ENCODE measurements around the gene EPHA1.
A peak's percentile ranks its signal among the peaks of the same experiment; 100 is the strongest.

The EPHA1 gene

GRCh38 chr7:143408686-143409561 lies at the start of gene EPHA1:
TSS of gene EPHA1 (minus strand) at chr7:143408856. CDS start at chr7:143408805, 51 bp downstream.
- DNase-seq (ENCODE audit: low spot score), result peak; percentile 69

GRCh38 chr7:143458263-143458662 lies 49.6 kb upstream of the EPHA1 start:
- no peak for DNase-seq (ENCODE audit: low spot score)

- no peak for DNase-seq (ENCODE audit: low spot score)
Measured at GRCh38 chr7:143456992-143457793, 48.5 kb upstream of the EPHA1 start.

GRCh38 chr7:143455942-143456341 lies 47.3 kb upstream of the EPHA1 start:
- DNase-seq (ENCODE audit: low spot score), result no peak

- no peak for DNase-seq (ENCODE audit: low spot score)
Measured at GRCh38 chr7:143455491-143455890, 46.8 kb upstream of the EPHA1 start.

- DNase-seq (ENCODE audit: low spot score), result no peak
Measured at GRCh38 chr7:143454091-143454680, 45.5 kb upstream of the EPHA1 start.

- no peak for DNase-seq (ENCODE audit: low spot score)
Measured at GRCh38 chr7:143452495-143452894, 43.8 kb upstream of the EPHA1 start.

- no peak for DNase-seq (ENCODE audit: low spot score)
Measured at GRCh38 chr7:143451746-143452145, 43.1 kb upstream of the EPHA1 start.

GRCh38 chr7:143451122-143451521 lies 42.5 kb upstream of the EPHA1 start:
- DNase-seq (ENCODE audit: low spot score), result no peak

- DNase-seq (ENCODE audit: low spot score), result no peak
Measured at GRCh38 chr7:143449793-143450192, 41.1 kb upstream of the EPHA1 start.

GRCh38 chr7:143448429-143448828 lies 39.8 kb upstream of the EPHA1 start:
- no peak for DNase-seq (ENCODE audit: low spot score)

- no peak for DNase-seq (ENCODE audit: low spot score)
Measured at GRCh38 chr7:143447466-143447865, 38.8 kb upstream of the EPHA1 start.

- DNase-seq (ENCODE audit: low spot score), result no peak
Measured at GRCh38 chr7:143444785-143445184, 36.1 kb upstream of the EPHA1 start.

- DNase-seq (ENCODE audit: low spot score), result no peak
Measured at GRCh38 chr7:143444063-143444782, 35.6 kb upstream of the EPHA1 start.

GRCh38 chr7:143443153-143443552 lies 34.5 kb upstream of the EPHA1 start, which contains the start of gene TAS2R60:
TSS of gene TAS2R60 (plus strand) at chr7:143443453. CDS start at chr7:143443453, 0 bp downstream.
- DNase-seq (ENCODE audit: low spot score), result no peak

GRCh38 chr7:143439866-143440265 lies 31.2 kb upstream of the EPHA1 start:
- no peak for DNase-seq (ENCODE audit: low spot score)

GRCh38 chr7:143437578-143437977 lies 28.9 kb upstream of the EPHA1 start:
- no peak for DNase-seq (ENCODE audit: low spot score)

GRCh38 chr7:143436325-143436946 lies 27.8 kb upstream of the EPHA1 start:
- DNase-seq (ENCODE audit: low spot score), result no peak

GRCh38 chr7:143435266-143435665 lies 26.6 kb upstream of the EPHA1 start:
- no peak for DNase-seq (ENCODE audit: low spot score)

GRCh38 chr7:143434660-143435059 lies 26.0 kb upstream of the EPHA1 start:
- DNase-seq (ENCODE audit: low spot score), result no peak

GRCh38 chr7:143433759-143434158 lies 25.1 kb upstream of the EPHA1 start:
- DNase-seq (ENCODE audit: low spot score), result no peak
